NCI-H2107 (cell line): ENCODE data around the gene STXBP3.

Experiments
- DNase-seq: peaks from one replicate; lab custom pipeline; 2025; lab: John Stamatoyannopoulos, UW

STXBP3 gene

GRCh38 chr1:108801101-108801500 is 54.6 kb downstream of the STXBP3 start:
- DNase-seq = no peak

- DNase-seq = no peak
These were observed 57.1 kb downstream of the STXBP3 start for GRCh38 chr1:108803548-108803947.

GRCh38 chr1:108808438-108808837 is 62.0 kb downstream of the STXBP3 start:
- DNase-seq = no peak

GRCh38 chr1:108811611-108812010 is 65.1 kb downstream of the STXBP3 start:
- DNase-seq = no peak

GRCh38 chr1:108813326-108813725 is 66.9 kb downstream of the STXBP3 start:
- no peak for DNase-seq

GRCh38 chr1:108814343-108815125 is 68.1 kb downstream of the STXBP3 start:
- DNase-seq = no peak

GRCh38 chr1:108815566-108815965 is 69.1 kb downstream of the STXBP3 start:
- DNase-seq = no peak

GRCh38 chr1:108816049-108816893 is 69.8 kb downstream of the STXBP3 start:
- peak; percentile 76 for DNase-seq

- peak; percentile 64 for DNase-seq
These were observed 70.5 kb downstream of the STXBP3 start for GRCh38 chr1:108817016-108817415.

- no peak for DNase-seq
These were observed 71.3 kb downstream of the STXBP3 start for GRCh38 chr1:108817811-108818210.

- no peak for DNase-seq
These were observed 73.4 kb downstream of the STXBP3 start for GRCh38 chr1:108819878-108820277.

- no peak for DNase-seq
These were observed 77.2 kb downstream of the STXBP3 start for GRCh38 chr1:108823632-108824031.

- no peak for DNase-seq
These were observed 77.6 kb downstream of the STXBP3 start for GRCh38 chr1:108824051-108824450.

GRCh38 chr1:108826081-108826635 is 79.7 kb downstream of the STXBP3 start:
- no peak for DNase-seq

GRCh38 chr1:108828074-108828961 is 81.8 kb downstream of the STXBP3 start:
- DNase-seq = peak; percentile 33

GRCh38 chr1:108829498-108829916 is 83.0 kb downstream of the STXBP3 start:
- DNase-seq = no peak

- no peak for DNase-seq
These were observed 83.9 kb downstream of the STXBP3 start for GRCh38 chr1:108830119-108831008.

GRCh38 chr1:108831225-108831624 is 84.8 kb downstream of the STXBP3 start:
- DNase-seq = no peak

- no peak for DNase-seq
These were observed 86.5 kb downstream of the STXBP3 start for GRCh38 chr1:108832929-108833328.

- DNase-seq = no peak
These were observed 95.2 kb downstream of the STXBP3 start for GRCh38 chr1:108841703-108842102.
